A673 (cell line): Measurements from ENCODE around the gene KAZN. TPM values are rescaled to one million over a fixed set of nuclear protein-coding genes. Genes with fewer than 3 reads are reported as not detected.

Experiments
- BruUV-seq: library from RNA; stranded (reverse); fragments of 400-500 nt; replicated peaks from 2 replicates; lab custom pipeline; 2021; lab: Mats Ljungman, UMichigan
- CTCF ChIA-PET: fragments of 300-600 bp; sonication (Branson Sonifier 250); formaldehyde crosslinking; loops from one replicate; lab custom pipeline; 2022; ENCODE audit warnings: antibody characterized with exemption; lab: Charles Lee
- POLR2A ChIA-PET: fragments of 300-600 bp; sonication (Branson Sonifier 250); formaldehyde crosslinking; loops from one replicate; lab custom pipeline; 2022; ENCODE audit warnings: antibody characterized with exemption; ENCODE audit not compliant: low non-redundant PET; lab: Charles Lee
- DNase-seq: peaks from one replicate; pipeline ENCODE4 v3.0.0-alpha.2; 2015; ENCODE audit warnings: low spot score
- H3K27ac ChIP-seq: fragments of 200-600 bp; sonication (generic); 2 replicates; pipeline ENCODE4 v1.5.1; 2016; ENCODE audit warnings: mixed run types, low read depth, mild to moderate bottlenecking, mixed read lengths, antibody characterized with exemption, low read length; ENCODE audit not compliant: poor library complexity, severe bottlenecking
- H3K27me3 ChIP-seq: fragments of 200-600 bp; sonication (generic); replicated peaks from 2 replicates; pipeline ENCODE4 v1.6.1; 2017; ENCODE audit warnings: mixed run types, low read depth, mild to moderate bottlenecking, mixed read lengths, antibody characterized with exemption, low read length; ENCODE audit not compliant: insufficient read depth, poor library complexity
- H3K36me3 ChIP-seq: fragments of 200-600 bp; sonication (generic); 2 replicates; pipeline ENCODE4 v1.6.1; 2016; ENCODE audit warnings: mixed run types, mild to moderate bottlenecking, mixed read lengths, antibody characterized with exemption, low read length; ENCODE audit not compliant: insufficient read depth, poor library complexity, severe bottlenecking
- H3K4me1 ChIP-seq: fragments of 200-600 bp; sonication (generic); 2 replicates; pipeline ENCODE4 v1.6.1; 2017; ENCODE audit warnings: mixed run types, mild to moderate bottlenecking, mixed read lengths, antibody characterized with exemption, low read length; ENCODE audit not compliant: insufficient read depth, poor library complexity, severe bottlenecking
- H3K4me3 ChIP-seq: fragments of 200-600 bp; sonication (generic); 2 replicates; pipeline ENCODE4 v1.5.1; 2016; ENCODE audit warnings: low read depth, mixed run types, mild to moderate bottlenecking, mixed read lengths, low read length; ENCODE audit not compliant: poor library complexity, severe bottlenecking
- H3K9me3 ChIP-seq: fragments of 200-600 bp; sonication (generic); 2 replicates; pipeline ENCODE4 v1.6.1; 2016; ENCODE audit warnings: mixed run types, low read depth, mild to moderate bottlenecking, mixed read lengths, antibody characterized with exemption, low read length; ENCODE audit not compliant: poor library complexity, severe bottlenecking
- EZH2 ChIP-seq: fragments of 200-600 bp; sonication (generic); IDR thresholded peaks from 2 replicates; pipeline ENCODE4 v1.6.1; 2017; ENCODE audit warnings: borderline replicate concordance, low read depth, mild to moderate bottlenecking, mixed read lengths, antibody characterized with exemption, low read length; ENCODE audit not compliant: poor library complexity, severe bottlenecking
- intact Hi-C: fragments of 100-400 bp; cut with micrococcal nuclease; formaldehyde crosslinking; loops from one replicate; pipeline ENCODE4 v1.10.0; 2022; ENCODE audit not compliant: unreplicated experiment
- total RNA-seq: library from RNA; stranded (reverse); gene quantifications from 2 replicates; pipeline ENCODE4 v1.2.3, GENCODE V29; 2021
- TF ChIP-seq, protein P1 (sequence below): fragments of 300-800, 200-600 bp; sonication (generic); conservative IDR thresholded peaks from 2 replicates; pipeline ENCODE4 v1.5.1; 2017; ENCODE audit warnings: low read depth, mild to moderate bottlenecking, antibody characterized with exemption, low read length, moderate library complexity, mixed read lengths

The KAZN gene
- total RNA-seq, 1 experiment from 2014 or later, result 8.0 TPM

GRCh38 chr1:14624941-14625340, 26.5 kb downstream of the KAZN start:
- H3K27ac ChIP-seq, result no peak overlapping the region
- no peak for TF ChIP-seq EZH2
- TF ChIP-seq, protein P1, sequence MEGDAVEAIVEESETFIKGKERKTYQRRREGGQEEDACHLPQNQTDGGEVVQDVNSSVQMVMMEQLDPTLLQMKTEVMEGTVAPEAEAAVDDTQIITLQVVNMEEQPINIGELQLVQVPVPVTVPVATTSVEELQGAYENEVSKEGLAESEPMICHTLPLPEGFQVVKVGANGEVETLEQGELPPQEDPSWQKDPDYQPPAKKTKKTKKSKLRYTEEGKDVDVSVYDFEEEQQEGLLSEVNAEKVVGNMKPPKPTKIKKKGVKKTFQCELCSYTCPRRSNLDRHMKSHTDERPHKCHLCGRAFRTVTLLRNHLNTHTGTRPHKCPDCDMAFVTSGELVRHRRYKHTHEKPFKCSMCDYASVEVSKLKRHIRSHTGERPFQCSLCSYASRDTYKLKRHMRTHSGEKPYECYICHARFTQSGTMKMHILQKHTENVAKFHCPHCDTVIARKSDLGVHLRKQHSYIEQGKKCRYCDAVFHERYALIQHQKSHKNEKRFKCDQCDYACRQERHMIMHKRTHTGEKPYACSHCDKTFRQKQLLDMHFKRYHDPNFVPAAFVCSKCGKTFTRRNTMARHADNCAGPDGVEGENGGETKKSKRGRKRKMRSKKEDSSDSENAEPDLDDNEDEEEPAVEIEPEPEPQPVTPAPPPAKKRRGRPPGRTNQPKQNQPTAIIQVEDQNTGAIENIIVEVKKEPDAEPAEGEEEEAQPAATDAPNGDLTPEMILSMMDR, result no peak
- H3K4me1 ChIP-seq, result no peaks in the 10 kb centered on the region
- H3K36me3 ChIP-seq, result no peaks in the 10 kb centered on the region
- POLR2A ChIA-PET, result no interaction called here
- CTCF ChIA-PET, result no interaction called here
- no peak for DNase-seq
- no TSS peak for BruUV-seq
- intact Hi-C loops, result no loop called here
- H3K4me3 ChIP-seq, result no peak overlapping the region
- no peaks in the 10 kb centered on the region for H3K9me3 ChIP-seq
- no peaks in the 10 kb centered on the region for H3K27me3 ChIP-seq

GRCh38 chr1:14625572-14625971, 27.1 kb downstream of the KAZN start:
- CTCF ChIA-PET, result no interaction called here
- intact Hi-C loops, result no loop called here
- H3K27me3 ChIP-seq, result no peaks in the 10 kb centered on the region
- POLR2A ChIA-PET, result no interaction called here
- H3K4me1 ChIP-seq, result no peaks in the 10 kb centered on the region
- no peak overlapping the region for H3K27ac ChIP-seq
- H3K9me3 ChIP-seq, result no peaks in the 10 kb centered on the region
- H3K4me3 ChIP-seq, result no peak overlapping the region
- no peaks in the 10 kb centered on the region for H3K36me3 ChIP-seq
- no TSS peak for BruUV-seq
- TF ChIP-seq, protein P1, result no peak
- TF ChIP-seq EZH2, result no peak
- no peak for DNase-seq

GRCh38 chr1:14625996-14626395, 27.5 kb downstream of the KAZN start:
- TF ChIP-seq EZH2, result no peak
- POLR2A ChIA-PET, result no interaction called here
- Histone ChIP-seq H3K4me1 (no peaks in the 10 kb centered on the region), H3K4me3 (no peak overlapping the region), H3K27me3 (no peaks in the 10 kb centered on the region), H3K9me3 (no peaks in the 10 kb centered on the region), H3K36me3 (no peaks in the 10 kb centered on the region), H3K27ac (no peak overlapping the region)
- no TSS peak for BruUV-seq
- CTCF ChIA-PET, result no interaction called here
- intact Hi-C loops, result no loop called here
- no peak for DNase-seq
